ENCODE measurements around the gene ABHD14A.

Gene ABHD14A

DNA sequence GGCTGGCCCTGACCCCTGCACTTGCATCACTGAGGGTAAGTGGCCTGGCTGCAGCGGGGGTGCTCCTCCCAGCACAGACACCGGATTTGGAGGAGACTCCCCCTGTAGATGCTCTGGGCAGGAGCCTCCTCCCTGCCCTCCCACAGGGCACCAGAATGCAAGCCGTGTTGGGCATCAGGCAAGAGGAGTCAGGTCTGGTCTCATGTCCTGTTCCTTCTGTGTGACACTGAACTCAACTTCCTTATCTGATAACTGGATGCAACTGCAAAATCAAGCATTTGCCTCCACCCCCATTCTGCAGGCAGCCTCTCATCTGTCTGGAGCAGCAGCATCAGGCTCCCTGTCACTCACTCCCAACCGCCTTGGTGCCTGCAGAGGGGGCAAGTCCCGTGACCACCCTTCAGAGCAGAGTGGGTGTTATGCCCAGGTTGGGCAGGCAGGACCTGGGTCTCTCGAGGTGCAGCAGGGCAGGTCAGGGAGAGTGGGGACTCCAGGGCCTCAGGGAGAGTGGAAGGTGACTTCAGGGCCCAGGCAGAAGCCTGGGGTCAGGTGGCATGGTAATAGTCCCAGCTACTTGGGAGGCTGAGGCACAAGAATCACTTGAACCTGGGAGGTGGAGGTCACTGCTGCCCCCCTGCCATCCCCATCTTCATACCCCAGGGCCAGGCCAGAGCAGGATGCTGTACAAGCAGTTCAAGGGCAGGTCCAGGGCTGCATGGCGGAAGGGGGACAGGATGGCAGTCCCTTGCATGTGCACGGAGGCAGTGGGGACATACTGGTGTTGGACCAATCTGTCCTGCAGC is 31.4 kb downstream of the ABHD14A start:
- TF ChIP-seq, protein P1, sequence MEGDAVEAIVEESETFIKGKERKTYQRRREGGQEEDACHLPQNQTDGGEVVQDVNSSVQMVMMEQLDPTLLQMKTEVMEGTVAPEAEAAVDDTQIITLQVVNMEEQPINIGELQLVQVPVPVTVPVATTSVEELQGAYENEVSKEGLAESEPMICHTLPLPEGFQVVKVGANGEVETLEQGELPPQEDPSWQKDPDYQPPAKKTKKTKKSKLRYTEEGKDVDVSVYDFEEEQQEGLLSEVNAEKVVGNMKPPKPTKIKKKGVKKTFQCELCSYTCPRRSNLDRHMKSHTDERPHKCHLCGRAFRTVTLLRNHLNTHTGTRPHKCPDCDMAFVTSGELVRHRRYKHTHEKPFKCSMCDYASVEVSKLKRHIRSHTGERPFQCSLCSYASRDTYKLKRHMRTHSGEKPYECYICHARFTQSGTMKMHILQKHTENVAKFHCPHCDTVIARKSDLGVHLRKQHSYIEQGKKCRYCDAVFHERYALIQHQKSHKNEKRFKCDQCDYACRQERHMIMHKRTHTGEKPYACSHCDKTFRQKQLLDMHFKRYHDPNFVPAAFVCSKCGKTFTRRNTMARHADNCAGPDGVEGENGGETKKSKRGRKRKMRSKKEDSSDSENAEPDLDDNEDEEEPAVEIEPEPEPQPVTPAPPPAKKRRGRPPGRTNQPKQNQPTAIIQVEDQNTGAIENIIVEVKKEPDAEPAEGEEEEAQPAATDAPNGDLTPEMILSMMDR (IDR thresholded peaks at IDR 0.05; ENCODE audit: control insufficient read depth, extremely low read depth, insufficient read depth) = no peak
- H3K4me3 ChIP-seq (ENCODE audit: low read depth, low read length) = no peak overlapping the region
- no peak for DNase-seq (ENCODE audit: low read depth)

DNA sequence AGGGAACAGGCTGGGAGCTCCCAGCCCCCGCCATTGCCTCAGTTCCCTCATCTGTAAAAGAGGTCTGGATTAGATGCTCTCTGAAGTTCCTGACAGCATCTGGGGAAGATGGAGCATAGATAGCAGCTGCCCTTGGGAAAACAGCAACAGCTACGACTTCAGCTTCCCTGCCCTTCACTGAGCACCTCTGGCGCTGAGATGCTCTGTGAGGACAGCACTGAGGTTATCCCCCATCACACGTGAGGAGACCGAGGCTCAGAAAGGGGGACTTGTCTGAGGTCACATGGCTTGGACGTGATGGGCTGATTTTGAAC is 31.9 kb downstream of the ABHD14A start:
- TF ChIP-seq, protein P1 (IDR thresholded peaks at IDR 0.05; ENCODE audit: control insufficient read depth, extremely low read depth, insufficient read depth) = no peak
- DNase-seq (ENCODE audit: low read depth) = no peak
- H3K4me3 ChIP-seq (ENCODE audit: low read depth, low read length) = no peak overlapping the region

DNA sequence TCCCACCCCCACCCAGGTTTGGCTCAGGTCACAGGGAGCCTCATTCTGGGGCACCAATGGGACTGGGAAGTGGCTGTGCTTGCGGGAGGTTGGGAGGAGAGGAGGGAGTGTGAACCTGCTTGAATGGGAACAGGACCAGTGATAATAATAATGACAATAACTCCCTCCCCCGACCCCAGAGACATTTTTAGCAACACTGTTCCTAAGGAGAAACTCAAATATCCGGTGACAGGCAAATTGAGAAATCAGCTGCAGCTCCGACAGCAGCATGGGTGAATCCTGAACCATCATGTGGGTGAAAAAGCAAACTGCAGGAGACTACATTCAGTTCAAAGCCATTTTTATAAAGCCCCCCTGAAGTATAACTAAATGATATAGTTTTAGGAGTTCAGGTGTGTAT is 32.4 kb downstream of the ABHD14A start:
- TF ChIP-seq, protein P1 (IDR thresholded peaks at IDR 0.05; ENCODE audit: control insufficient read depth, extremely low read depth, insufficient read depth) = no peak
- H3K4me3 ChIP-seq (ENCODE audit: low read depth, low read length) = no peak overlapping the region
- no peak for DNase-seq (ENCODE audit: low read depth)

DNA sequence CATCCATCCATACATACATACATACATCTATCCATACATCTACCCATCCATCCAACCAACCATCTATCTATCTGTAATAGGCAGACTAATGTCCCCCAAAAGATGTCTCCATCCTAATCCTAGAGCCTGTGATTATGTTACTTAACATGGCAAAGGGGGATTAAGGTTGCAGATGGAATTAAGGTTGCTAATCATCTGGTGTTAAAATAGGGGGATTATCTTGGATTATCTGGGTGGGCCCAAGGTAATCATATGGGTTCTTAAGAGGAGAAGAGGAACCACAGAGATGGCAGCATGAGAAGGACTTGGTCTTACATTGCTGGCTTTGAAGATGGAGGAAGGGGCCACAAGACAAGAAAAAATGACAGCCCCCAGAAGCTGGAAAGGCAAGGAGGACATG is 35.6 kb downstream of the ABHD14A start:
- DNase-seq (ENCODE audit: low read depth) = no peak
- no peak overlapping the region for H3K4me3 ChIP-seq (ENCODE audit: low read depth, low read length)
- TF ChIP-seq, protein P1 (IDR thresholded peaks at IDR 0.05; ENCODE audit: control insufficient read depth, extremely low read depth, insufficient read depth) = no peak

DNA sequence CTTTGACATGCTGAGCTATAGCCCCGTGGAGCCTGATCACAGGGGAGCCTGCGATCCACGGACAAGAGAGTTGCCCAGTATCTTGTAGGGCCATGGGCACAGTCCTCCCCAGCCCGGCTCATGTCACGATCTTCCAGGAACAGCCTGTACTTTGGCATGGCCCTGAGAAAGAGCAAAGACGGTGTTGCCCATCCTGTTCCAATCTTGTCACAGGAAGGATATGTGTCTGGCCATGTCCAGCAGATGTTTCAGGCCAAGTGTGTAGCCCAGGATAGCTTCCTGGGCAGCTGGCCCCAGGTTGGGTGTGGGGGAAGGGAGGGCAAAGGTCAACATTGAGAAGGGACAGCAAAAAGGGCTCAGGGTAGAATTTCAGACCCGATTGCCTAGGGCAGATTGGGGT is 37.8 kb downstream of the ABHD14A start:
- H3K4me3 ChIP-seq (ENCODE audit: low read depth, low read length) = no peak overlapping the region
- TF ChIP-seq, protein P1 (IDR thresholded peaks at IDR 0.05; ENCODE audit: control insufficient read depth, extremely low read depth, insufficient read depth) = no peak
- no peak for DNase-seq (ENCODE audit: low read depth)

DNA sequence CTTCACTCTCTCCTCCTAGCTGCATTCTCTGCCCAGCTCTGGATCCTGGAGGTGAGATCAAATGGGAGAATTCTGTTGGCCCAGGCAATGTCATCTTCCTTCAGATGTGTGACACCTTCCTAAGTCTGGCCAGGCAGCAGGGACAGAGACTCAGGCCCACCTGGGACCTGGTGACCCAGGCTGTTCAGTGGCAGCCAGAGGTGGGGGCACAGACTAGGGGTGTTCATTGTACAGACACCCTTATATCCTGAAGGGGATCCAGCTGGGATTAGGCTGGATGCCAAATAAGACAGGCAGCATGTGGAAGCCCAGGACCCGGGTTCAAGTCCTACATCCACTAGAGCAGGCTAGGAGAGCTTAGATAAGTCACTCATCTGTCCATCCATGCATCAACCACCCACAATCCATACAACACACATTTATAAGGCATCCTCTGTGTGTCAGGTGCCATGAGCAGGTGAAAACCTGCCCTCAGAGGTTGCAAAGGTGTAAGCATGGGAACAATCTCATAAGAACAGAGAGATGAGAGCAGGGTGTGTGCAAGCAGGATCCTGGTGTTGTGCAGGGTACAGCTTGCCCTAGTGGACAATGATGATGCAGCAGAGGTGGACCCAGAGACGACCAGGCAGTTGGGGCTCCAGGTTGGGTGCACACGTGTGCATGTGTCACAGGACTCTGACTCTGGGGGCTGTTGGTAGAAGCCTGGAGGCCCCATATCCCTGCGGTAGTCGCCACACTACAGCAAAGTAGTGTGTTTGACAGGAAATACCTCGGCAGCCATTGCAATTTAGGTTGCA is 39.1 kb downstream of the ABHD14A start:
- no peak for DNase-seq (ENCODE audit: low read depth)
- TF ChIP-seq, protein P1 (IDR thresholded peaks at IDR 0.05; ENCODE audit: control insufficient read depth, extremely low read depth, insufficient read depth) = no peak
- H3K4me3 ChIP-seq (ENCODE audit: low read depth, low read length) = no peak overlapping the region

Measured in LNCaP clone FGC (cell line).